Keratinocyte (primary cell): ENCODE results near the gene AKNA. TPM values are rescaled to one million over a fixed set of nuclear protein-coding genes. Genes with fewer than 3 reads are reported as not detected.

Source experiments
- DNase-seq: peaks from one replicate; pipeline ENCODE4 v3.0.0-alpha.2; 2011; ENCODE audit warnings: low read depth, missing footprints, low spot score
- FAIRE-seq: peaks from 2 replicates; lab custom pipeline; 2011; peaks lifted over from hg19 to GRCh38; lab: Jason Lieb, UNC
- H2AFZ ChIP-seq: 2 replicates; pipeline ENCODE4 v1.6.0; 2012; ENCODE audit warnings: low read length, control low read depth, inconsistent platforms; ENCODE audit not compliant: control insufficient read depth
- H3K27ac ChIP-seq: 2 replicates; pipeline ENCODE4 v1.5.1; 2011; ENCODE audit warnings: low read length; ENCODE audit not compliant: control insufficient read depth, insufficient read depth
- H3K27me3 ChIP-seq: 3 replicates; pipeline ENCODE4 v1.6.0; 2011; ENCODE audit warnings: low read length; ENCODE audit not compliant: control insufficient read depth, insufficient read depth; ENCODE audit errors: extremely low read depth
- H3K36me3 ChIP-seq, 2 experiments: 2 replicates in 1 of 2; 3 replicates in 1 of 2; pipeline ENCODE4 v1.5.1; 2011; ENCODE audit warnings: low read length in 2 of 2, mild to moderate bottlenecking in 1 of 2; ENCODE audit not compliant: control insufficient read depth in 2 of 2, insufficient read depth in 2 of 2; ENCODE audit errors: extremely low read depth in 1 of 2
- H3K4me1 ChIP-seq: 3 replicates; pipeline ENCODE4 v1.5.1; 2011; ENCODE audit warnings: low read length; ENCODE audit not compliant: control insufficient read depth, insufficient read depth; ENCODE audit errors: extremely low read depth
- H3K4me2 ChIP-seq: 3 replicates; pipeline ENCODE4 v1.6.0; 2011; ENCODE audit warnings: low read depth, low read length; ENCODE audit not compliant: control insufficient read depth, insufficient read depth; ENCODE audit errors: extremely low read depth
- H3K4me3 ChIP-seq, 3 experiments: fragments of 200-600 bp in 1 of 3; sonication (generic) in 1 of 3; 2 replicates in 2 of 3; 3 replicates in 1 of 3; pipeline ENCODE4 v1.5.1; 2011 to 2016; ENCODE audit warnings: low read length in 3 of 3, mild to moderate bottlenecking in 3 of 3, control low read depth in 2 of 3, inconsistent platforms in 1 of 3, low read depth in 1 of 3, mixed read lengths in 1 of 3, mixed run types in 1 of 3, moderate library complexity in 1 of 3; ENCODE audit not compliant: control insufficient read depth in 2 of 3, insufficient read depth in 2 of 3; ENCODE audit errors: extremely low read depth in 1 of 3
- H3K79me2 ChIP-seq: 2 replicates; pipeline ENCODE4 v1.6.0; 2012; ENCODE audit warnings: low read length; ENCODE audit not compliant: control insufficient read depth, insufficient read depth
- H3K9ac ChIP-seq: 3 replicates; pipeline ENCODE4 v1.6.0; 2011; ENCODE audit warnings: low read length; ENCODE audit not compliant: control insufficient read depth, insufficient read depth; ENCODE audit errors: extremely low read depth
- H3K9me1 ChIP-seq: 3 replicates; pipeline ENCODE4 v1.6.0; 2011; ENCODE audit warnings: low read length; ENCODE audit not compliant: control insufficient read depth, insufficient read depth; ENCODE audit errors: extremely low read depth
- H3K9me3 ChIP-seq: 2 replicates; pipeline ENCODE4 v1.5.1; 2012; ENCODE audit warnings: low read depth, low read length; ENCODE audit not compliant: control insufficient read depth
- H4K20me1 ChIP-seq: 3 replicates; pipeline ENCODE4 v1.6.0; 2011; ENCODE audit warnings: low read length; ENCODE audit not compliant: control insufficient read depth, insufficient read depth; ENCODE audit errors: extremely low read depth
- CTCF ChIP-seq, 3 experiments: IDR thresholded peaks in 1 of 3; conservative IDR thresholded peaks in 1 of 3; optimal IDR thresholded peaks in 1 of 3; 2 replicates in 2 of 3; 3 replicates in 1 of 3; pipeline versions ENCODE3 to v1.5.1; 2011; ENCODE audit warnings: low read length in 3 of 3, mild to moderate bottlenecking in 3 of 3, moderate library complexity in 2 of 3, control low read depth in 1 of 3, inconsistent platforms in 1 of 3; ENCODE audit not compliant: insufficient read depth in 2 of 3; ENCODE audit errors: extremely low read depth in 1 of 3
- EZH2 ChIP-seq: IDR thresholded peaks from one replicate; pipeline ENCODE4 v1.6.1; 2012; ENCODE audit warnings: inconsistent platforms, mild to moderate bottlenecking, low read length, moderate library complexity
- dilution Hi-C: fragments of 300-500 bp; cut with MboI; formaldehyde crosslinking; loops from one replicate; pipeline ENCODE4 v1.7.0; 2020; ENCODE audit warnings: low sequenced_read_pairs; ENCODE audit not compliant: extremely low pct_ligation_motif_present
- polyA plus RNA-seq, 5 experiments: library from polyadenylated mRNA; depleted of rRNA in 3 of 5; stranded (reverse) in 3 of 5; stranded (forward) in 1 of 5; unstranded in 1 of 5; fragments of >200 nt; gene quantifications; 1 replicate in 1 of 5; 2 replicates in 3 of 5; 3 replicates in 1 of 5; pipeline versions ENCODE4 v1.2.1 to v1.2.3, GENCODE V29; 2011 to 2012; ENCODE audit warnings: missing spikeins in 2 of 5, low read depth in 1 of 5, low replicate concordance in 1 of 5

The AKNA gene
- polyA plus RNA-seq, 1 donor (not counting 4 experiments of a cell fraction or from before 2014, with no cell fraction given): 0.79 TPM

DNA sequence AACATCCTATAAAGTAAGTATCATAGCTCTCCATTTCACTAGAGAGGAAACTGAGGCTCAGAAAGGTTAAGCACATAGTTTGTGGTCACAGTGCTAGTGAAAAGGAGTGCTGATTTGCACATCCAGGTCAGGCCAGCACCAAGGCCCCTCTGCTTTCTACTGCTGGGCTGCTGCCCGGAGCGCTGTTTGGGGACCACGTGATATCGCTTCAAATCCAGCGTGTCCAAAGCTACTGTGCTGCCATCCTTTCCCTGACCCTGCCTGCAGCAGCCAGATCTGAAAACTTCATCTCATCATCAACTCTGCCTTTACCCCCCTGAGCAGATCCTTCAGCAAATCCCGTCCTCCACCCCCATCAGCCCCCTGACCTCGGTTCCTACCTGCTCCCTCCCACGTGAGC, 40.7 kb upstream of the AKNA start:
- H3K4me3 ChIP-seq: no peak overlapping the region
- no peak for TF ChIP-seq CTCF (optimal IDR thresholded peaks at IDR 0.05 in 1 of 3, IDR thresholded peaks at IDR 0.05 in 1 of 3, conservative IDR thresholded peaks at IDR 0.05 in 1 of 3; ENCODE audit: extremely low read depth in 1 of 3, insufficient read depth in 2 of 3, low read length in 3 of 3)
- no peak for TF ChIP-seq EZH2
- no peaks in the 10 kb centered on the region for H3K9me1 ChIP-seq
- no peaks in the 10 kb centered on the region for H4K20me1 ChIP-seq
- H3K27me3 ChIP-seq: no peaks in the 10 kb centered on the region
- H2AFZ ChIP-seq: no peak overlapping the region
- no peak for DNase-seq
- H3K4me2 ChIP-seq: no peak overlapping the region
- H3K9me3 ChIP-seq: no peaks in the 10 kb centered on the region
- H3K4me1 ChIP-seq: no peaks in the 10 kb centered on the region
- dilution Hi-C loops: no loop called here
- no peaks in the 10 kb centered on the region for H3K36me3 ChIP-seq
- no peak overlapping the region for H3K9ac ChIP-seq
- no peak for FAIRE-seq
- H3K27ac ChIP-seq: no peak overlapping the region
- H3K79me2 ChIP-seq: no peaks in the 10 kb centered on the region

DNA sequence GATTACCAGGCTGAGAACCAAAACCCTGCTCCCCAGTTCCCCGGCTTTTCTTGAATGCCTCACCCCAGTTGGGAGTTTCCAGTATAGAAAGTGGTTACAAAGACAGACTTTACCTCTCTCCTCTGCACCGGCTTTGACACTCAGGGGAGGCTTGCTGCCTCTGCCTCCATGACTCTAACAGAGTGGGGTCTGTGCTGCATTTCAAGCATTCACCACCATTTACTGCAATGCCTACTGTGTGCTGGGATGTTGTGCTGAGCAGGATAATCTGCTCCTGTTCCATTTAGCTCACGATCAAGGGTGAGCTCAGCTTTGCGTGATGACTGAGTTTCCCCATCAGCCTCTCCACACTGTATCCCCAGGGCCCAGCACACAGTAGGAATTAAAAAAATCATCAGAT, 39.9 kb upstream of the AKNA start:
- H3K79me2 ChIP-seq: no peaks in the 10 kb centered on the region
- DNase-seq (no peak), FAIRE-seq (no peak)
- no peaks in the 10 kb centered on the region for H3K27me3 ChIP-seq
- TF ChIP-seq CTCF (optimal IDR thresholded peaks at IDR 0.05 in 1 of 3, IDR thresholded peaks at IDR 0.05 in 1 of 3, conservative IDR thresholded peaks at IDR 0.05 in 1 of 3; ENCODE audit: extremely low read depth in 1 of 3, insufficient read depth in 2 of 3, low read length in 3 of 3): no peak
- TF ChIP-seq EZH2: no peak
- H3K9me3 ChIP-seq: no peaks in the 10 kb centered on the region
- no peaks in the 10 kb centered on the region for H4K20me1 ChIP-seq
- no peak overlapping the region for H2AFZ ChIP-seq
- dilution Hi-C loops: no loop called here
- H3K4me2 ChIP-seq: no peak overlapping the region
- no peaks in the 10 kb centered on the region for H3K9me1 ChIP-seq
- H3K4me1 ChIP-seq: no peaks in the 10 kb centered on the region
- no peak overlapping the region for H3K27ac ChIP-seq
- H3K4me3 ChIP-seq: no peak overlapping the region
- H3K9ac ChIP-seq: no peak overlapping the region
- H3K36me3 ChIP-seq: no peaks in the 10 kb centered on the region
